ENCODE measurements around the gene LMNB1.
"Not testable (repeated sequence)": the region's sequence is repeated elsewhere in the genome, so short reads cannot be mapped to it uniquely, and the experiment has no call there.

Gene LMNB1

DNA sequence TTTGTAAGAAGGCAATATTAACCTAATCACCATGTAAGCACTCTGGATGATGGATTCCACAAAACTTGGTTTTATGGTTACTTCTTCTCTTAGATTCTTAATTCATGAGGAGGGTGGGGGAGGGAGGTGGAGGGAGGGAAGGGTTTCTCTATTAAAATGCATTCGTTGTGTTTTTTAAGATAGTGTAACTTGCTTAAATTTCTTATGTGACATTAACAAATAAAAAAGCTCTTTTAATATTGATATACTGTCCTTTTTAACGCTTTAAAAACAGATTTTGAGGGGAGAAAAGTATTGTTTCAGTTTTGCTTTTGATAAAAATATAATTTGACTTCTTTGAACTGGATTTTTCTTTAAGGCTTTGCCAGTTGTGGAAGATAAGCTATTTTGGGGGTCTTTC, 59.8 kb downstream of the LMNB1 start:
- Histone ChIP-seq H3K9ac (ENCODE audit: low read depth, low read length, poor library complexity, severe bottlenecking) (no peak overlapping the region), H3K79me2 (ENCODE audit: insufficient read depth, low read length) (no peaks in the 10 kb centered on the region), H3K4me2 (ENCODE audit: low read depth, low read length, poor library complexity, severe bottlenecking) (no peak overlapping the region), H3K27me3 (ENCODE audit: insufficient read depth, low read length, poor library complexity, severe bottlenecking) (no peaks in the 10 kb centered on the region), H3K4me3 (ENCODE audit: low read length, poor library complexity, severe bottlenecking) (no peak overlapping the region), H3K9me2 (replicated peaks; ENCODE audit: low read depth, low read length) (no peaks in the 10 kb centered on the region), H2AFZ (ENCODE audit: low read length) (no peak overlapping the region), H3K4me1 (ENCODE audit: insufficient read depth, low read length, poor library complexity, severe bottlenecking) (no peaks in the 10 kb centered on the region), H3F3A (ENCODE audit: low read depth) (no peaks in the 10 kb centered on the region), H4K20me1 (ENCODE audit: insufficient read depth, low read length, poor library complexity, severe bottlenecking) (no peaks in the 10 kb centered on the region), H3K36me3 (ENCODE audit: insufficient read depth, low read length) (peaks cover 61% of the 10 kb centered on the region; the same call in 1 of the 2 replicates), H3K9me3 (ENCODE audit: insufficient read depth, low read depth, low read length) (no peaks in the 10 kb centered on the region)
- no peak for TF ChIP-seq EZH2phosphoT487 (IDR thresholded peaks at IDR 0.05; ENCODE audit: borderline replicate concordance)
- TF ChIP-seq, protein P1, sequence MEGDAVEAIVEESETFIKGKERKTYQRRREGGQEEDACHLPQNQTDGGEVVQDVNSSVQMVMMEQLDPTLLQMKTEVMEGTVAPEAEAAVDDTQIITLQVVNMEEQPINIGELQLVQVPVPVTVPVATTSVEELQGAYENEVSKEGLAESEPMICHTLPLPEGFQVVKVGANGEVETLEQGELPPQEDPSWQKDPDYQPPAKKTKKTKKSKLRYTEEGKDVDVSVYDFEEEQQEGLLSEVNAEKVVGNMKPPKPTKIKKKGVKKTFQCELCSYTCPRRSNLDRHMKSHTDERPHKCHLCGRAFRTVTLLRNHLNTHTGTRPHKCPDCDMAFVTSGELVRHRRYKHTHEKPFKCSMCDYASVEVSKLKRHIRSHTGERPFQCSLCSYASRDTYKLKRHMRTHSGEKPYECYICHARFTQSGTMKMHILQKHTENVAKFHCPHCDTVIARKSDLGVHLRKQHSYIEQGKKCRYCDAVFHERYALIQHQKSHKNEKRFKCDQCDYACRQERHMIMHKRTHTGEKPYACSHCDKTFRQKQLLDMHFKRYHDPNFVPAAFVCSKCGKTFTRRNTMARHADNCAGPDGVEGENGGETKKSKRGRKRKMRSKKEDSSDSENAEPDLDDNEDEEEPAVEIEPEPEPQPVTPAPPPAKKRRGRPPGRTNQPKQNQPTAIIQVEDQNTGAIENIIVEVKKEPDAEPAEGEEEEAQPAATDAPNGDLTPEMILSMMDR (conservative IDR thresholded peaks at IDR 0.05; ENCODE audit: low read length): no peak

- Histone ChIP-seq H3K9me2 (replicated peaks; ENCODE audit: low read depth, low read length) (no peaks in the 10 kb centered on the region), H3F3A (ENCODE audit: low read depth) (no peaks in the 10 kb centered on the region), H3K79me2 (ENCODE audit: insufficient read depth, low read length) (no peaks in the 10 kb centered on the region), H3K27me3 (ENCODE audit: insufficient read depth, low read length, poor library complexity, severe bottlenecking) (no peaks in the 10 kb centered on the region), H3K4me3 (ENCODE audit: low read length, poor library complexity, severe bottlenecking) (no peak overlapping the region), H3K9ac (ENCODE audit: low read depth, low read length, poor library complexity, severe bottlenecking) (no peak overlapping the region), H2AFZ (ENCODE audit: low read length) (no peak overlapping the region), H3K9me3 (ENCODE audit: insufficient read depth, low read depth, low read length) (no peaks in the 10 kb centered on the region), H3K4me1 (ENCODE audit: insufficient read depth, low read length, poor library complexity, severe bottlenecking) (no peaks in the 10 kb centered on the region), H3K4me2 (ENCODE audit: low read depth, low read length, poor library complexity, severe bottlenecking) (no peak overlapping the region), H3K36me3 (ENCODE audit: insufficient read depth, low read length) (peaks cover 61% of the 10 kb centered on the region; the same call in 1 of the 2 replicates), H4K20me1 (ENCODE audit: insufficient read depth, low read length, poor library complexity, severe bottlenecking) (no peaks in the 10 kb centered on the region)
- TF ChIP-seq, protein P1 (conservative IDR thresholded peaks at IDR 0.05; ENCODE audit: low read length): no peak
- TF ChIP-seq EZH2phosphoT487 (IDR thresholded peaks at IDR 0.05; ENCODE audit: borderline replicate concordance): no peak
These were observed 60.3 kb downstream of the LMNB1 start for GRCh38 chr5:126837242-126837641.

- Histone ChIP-seq H3K36me3 (ENCODE audit: insufficient read depth, low read length) (peaks cover 54% of the 10 kb centered on the region; the same call in 1 of the 2 replicates), H3K4me3 (ENCODE audit: low read length, poor library complexity, severe bottlenecking) (no peak overlapping the region), H2AFZ (ENCODE audit: low read length) (no peak overlapping the region), H4K20me1 (ENCODE audit: insufficient read depth, low read length, poor library complexity, severe bottlenecking) (no peaks in the 10 kb centered on the region), H3K27me3 (ENCODE audit: insufficient read depth, low read length, poor library complexity, severe bottlenecking) (no peaks in the 10 kb centered on the region), H3K4me2 (ENCODE audit: low read depth, low read length, poor library complexity, severe bottlenecking) (no peak overlapping the region), H3K79me2 (ENCODE audit: insufficient read depth, low read length) (no peaks in the 10 kb centered on the region), H3K9me3 (ENCODE audit: insufficient read depth, low read depth, low read length) (no peaks in the 10 kb centered on the region), H3F3A (ENCODE audit: low read depth) (no peaks in the 10 kb centered on the region), H3K9ac (ENCODE audit: low read depth, low read length, poor library complexity, severe bottlenecking) (no peak overlapping the region), H3K9me2 (replicated peaks; ENCODE audit: low read depth, low read length) (no peaks in the 10 kb centered on the region), H3K4me1 (ENCODE audit: insufficient read depth, low read length, poor library complexity, severe bottlenecking) (no peaks in the 10 kb centered on the region)
- no peak for TF ChIP-seq EZH2phosphoT487 (IDR thresholded peaks at IDR 0.05; ENCODE audit: borderline replicate concordance)
- TF ChIP-seq, protein P1 (conservative IDR thresholded peaks at IDR 0.05; ENCODE audit: low read length): no peak
These were observed 61.1 kb downstream of the LMNB1 start for GRCh38 chr5:126837906-126838539.

- not testable (repeated sequence) for H3K9me2 ChIP-seq (replicated peaks; ENCODE audit: low read depth, low read length); H3K9ac ChIP-seq (ENCODE audit: low read depth, low read length, poor library complexity, severe bottlenecking); H3K4me1 ChIP-seq (ENCODE audit: insufficient read depth, low read length, poor library complexity, severe bottlenecking); H3K27me3 ChIP-seq (ENCODE audit: insufficient read depth, low read length, poor library complexity, severe bottlenecking); H3K9me3 ChIP-seq (ENCODE audit: insufficient read depth, low read depth, low read length); H3K79me2 ChIP-seq (ENCODE audit: insufficient read depth, low read length); H4K20me1 ChIP-seq (ENCODE audit: insufficient read depth, low read length, poor library complexity, severe bottlenecking); H3K4me2 ChIP-seq (ENCODE audit: low read depth, low read length, poor library complexity, severe bottlenecking); H3F3A ChIP-seq (ENCODE audit: low read depth); H3K4me3 ChIP-seq (ENCODE audit: low read length, poor library complexity, severe bottlenecking); H2AFZ ChIP-seq (ENCODE audit: low read length)
- H3K36me3 ChIP-seq (ENCODE audit: insufficient read depth, low read length): peaks cover 40% of the 10 kb centered on the region; the same call in 1 of the 2 replicates
These were observed 62.5 kb downstream of the LMNB1 start for GRCh38 chr5:126839407-126839806.

- not testable (repeated sequence) for H3K9me3 ChIP-seq (ENCODE audit: insufficient read depth, low read depth, low read length); H3K79me2 ChIP-seq (ENCODE audit: insufficient read depth, low read length); H3K4me3 ChIP-seq (ENCODE audit: low read length, poor library complexity, severe bottlenecking); H3K4me1 ChIP-seq (ENCODE audit: insufficient read depth, low read length, poor library complexity, severe bottlenecking); H3K9ac ChIP-seq (ENCODE audit: low read depth, low read length, poor library complexity, severe bottlenecking); H2AFZ ChIP-seq (ENCODE audit: low read length); H3F3A ChIP-seq (ENCODE audit: low read depth); H3K36me3 ChIP-seq (ENCODE audit: insufficient read depth, low read length); H4K20me1 ChIP-seq (ENCODE audit: insufficient read depth, low read length, poor library complexity, severe bottlenecking); H3K4me2 ChIP-seq (ENCODE audit: low read depth, low read length, poor library complexity, severe bottlenecking); H3K27me3 ChIP-seq (ENCODE audit: insufficient read depth, low read length, poor library complexity, severe bottlenecking); H3K9me2 ChIP-seq (replicated peaks; ENCODE audit: low read depth, low read length)
These were observed 66.4 kb downstream of the LMNB1 start for GRCh38 chr5:126843375-126843774.

Data from Loucy (cell line).